Caco-2 (cell line): ENCODE results near the gene PLCB1. TPM values are rescaled to one million over a fixed set of nuclear protein-coding genes. Genes with fewer than 3 reads are reported as not detected.

Source experiments
- BruUV-seq: library from RNA; stranded (reverse); fragments of 400-500 nt; replicated peaks from 2 replicates; lab custom pipeline; 2021; lab: Mats Ljungman, UMichigan
- CTCF ChIA-PET: fragments of 300-600 bp; sonication (Branson Sonifier 250); formaldehyde crosslinking; loops from one replicate; lab custom pipeline; 2022; ENCODE audit warnings: antibody characterized with exemption; lab: Charles Lee
- POLR2A ChIA-PET: fragments of 300-600 bp; sonication (Branson Sonifier 250); formaldehyde crosslinking; loops from one replicate; lab custom pipeline; 2022; ENCODE audit warnings: antibody characterized with exemption; lab: Charles Lee
- DNase-seq, 2 experiments: peaks; one replicate each; pipeline versions ENCODE4 v3.0.0 to v3.0.0-alpha.2; 2020 to 2022
- H3K27me3 ChIP-seq: replicated peaks from 2 replicates; pipeline ENCODE4 v1.6.0; 2011; ENCODE audit warnings: low read length; ENCODE audit not compliant: control insufficient read depth, insufficient read depth
- H3K36me3 ChIP-seq: 2 replicates; pipeline ENCODE4 v1.5.1; 2011; ENCODE audit warnings: low read length; ENCODE audit not compliant: control insufficient read depth, insufficient read depth
- H3K4me1 ChIP-seq: fragments of 250-450 bp; sonication (Bioruptor Pico); 2 replicates; pipeline ENCODE4 v1.5.1; 2020; ENCODE audit warnings: mild to moderate bottlenecking
- H3K4me3 ChIP-seq: 2 replicates; pipeline ENCODE4 v1.5.1; 2011; ENCODE audit warnings: low read depth, mild to moderate bottlenecking, control low read depth, low read length
- H3K9me3 ChIP-seq: fragments of 250-450 bp; sonication (Bioruptor Pico); 2 replicates; pipeline ENCODE4 v1.5.1; 2020; ENCODE audit warnings: mild to moderate bottlenecking, moderate library complexity
- H3K27ac Mint-ChIP-seq: one replicate; pipeline ENCODE4 v1.8.0; 2022; ENCODE audit warnings: mixed read lengths; ENCODE audit not compliant: unreplicated experiment
- H3K27me3 Mint-ChIP-seq: one replicate; pipeline ENCODE4 v1.8.0; 2022; ENCODE audit warnings: mixed read lengths; ENCODE audit not compliant: insufficient read depth, unreplicated experiment
- H3K36me3 Mint-ChIP-seq: one replicate; pipeline ENCODE4 v1.8.0; 2022; ENCODE audit warnings: mild to moderate bottlenecking, mixed read lengths; ENCODE audit not compliant: insufficient read depth, unreplicated experiment
- H3K4me1 Mint-ChIP-seq: one replicate; pipeline ENCODE4 v1.8.0; 2022; ENCODE audit warnings: low read depth, mixed read lengths; ENCODE audit not compliant: unreplicated experiment
- H3K4me3 Mint-ChIP-seq: one replicate; pipeline ENCODE4 v1.8.0; 2022; ENCODE audit warnings: mild to moderate bottlenecking, moderate library complexity, mixed read lengths; ENCODE audit not compliant: unreplicated experiment
- H3K9me3 Mint-ChIP-seq: one replicate; pipeline ENCODE4 v1.8.0; 2022; ENCODE audit warnings: mixed read lengths; ENCODE audit not compliant: unreplicated experiment
- CTCF ChIP-seq, 2 experiments: fragments of 200-600 bp in 1 of 2; IDR thresholded peaks; 1 replicate in 1 of 2; 2 replicates in 1 of 2; pipeline versions ENCODE4 v1.5.1 to v1.8.0; 2011 to 2022; ENCODE audit warnings: antibody characterized with exemption in 1 of 2, control low read depth in 1 of 2, inconsistent platforms in 1 of 2, low read depth in 1 of 2, low read length in 1 of 2, mild to moderate bottlenecking in 1 of 2, moderate library complexity in 1 of 2; ENCODE audit not compliant: insufficient read depth in 1 of 2, severe bottlenecking in 1 of 2, unreplicated experiment in 1 of 2
- intact Hi-C: fragments of 100-400 bp; cut with micrococcal nuclease; formaldehyde crosslinking; loops from one replicate; pipeline ENCODE4 v1.10.0; 2022; ENCODE audit not compliant: unreplicated experiment
- total RNA-seq: library from RNA; stranded (reverse); gene quantifications from 2 replicates; pipeline ENCODE4 v1.2.3, GENCODE V29; 2022

Gene PLCB1
- total RNA-seq, 1 experiment from 2014 or later = 105 TPM

GRCh38 chr20:8127553-8128255 is 4.4 kb upstream of the PLCB1 start:
- Histone ChIP-seq H3K36me3 (no peaks in the 10 kb centered on the region), H3K9me3 (no peaks in the 10 kb centered on the region), H3K4me1 (peaks cover 64% of the 10 kb centered on the region), H3K4me3 (no peak overlapping the region), H3K27me3 (no peaks in the 10 kb centered on the region)
- DNase-seq = no peak
- CTCF ChIA-PET = no interaction called here
- POLR2A ChIA-PET = no interaction called here
- Mint-ChIP-seq H3K36me3 (peaks cover 20% of the 10 kb centered on the region), H3K9me3 (no peaks in the 10 kb centered on the region), H3K27ac (peak overlapping the region; percentile 93), H3K27me3 (no peaks in the 10 kb centered on the region), H3K4me1 (peaks cover 36% of the 10 kb centered on the region), H3K4me3 (no peak overlapping the region)
- no TSS peak for BruUV-seq
- no peak for TF ChIP-seq CTCF (IDR thresholded peaks at IDR 0.05; ENCODE audit: insufficient read depth in 1 of 2, low read depth in 1 of 2, low read length in 1 of 2, severe bottlenecking in 1 of 2, unreplicated experiment in 1 of 2)
- intact Hi-C loops = loop anchor here (2.0 kb wide), 1 partner anchor 45 kb away; no protein-coding TSS in a partner anchor

GRCh38 chr20:8128291-8129060 is 3.6 kb upstream of the PLCB1 start:
- H3K4me1 ChIP-seq = peaks cover 70% of the 10 kb centered on the region
- peaks cover 24% of the 10 kb centered on the region for H3K36me3 Mint-ChIP-seq

More at GRCh38 chr20:8128291-8129060, 3.6 kb upstream of the PLCB1 start:
- no peaks in the 10 kb centered on the region for H3K27me3 ChIP-seq
- Mint-ChIP-seq H3K27me3 (no peaks in the 10 kb centered on the region), H3K4me1 (peaks cover 36% of the 10 kb centered on the region), H3K27ac (peak overlapping the region; percentile 93), H3K9me3 (no peaks in the 10 kb centered on the region), H3K4me3 (no peak overlapping the region)
- intact Hi-C loops = loop anchor here (1.0 to 2.0 kb wide), 8 partner anchors 7 to 594 kb away; no protein-coding TSS in a partner anchor
- H3K4me3 ChIP-seq = no peak overlapping the region
- CTCF ChIA-PET = no interaction called here
- no TSS peak for BruUV-seq
- no peak for TF ChIP-seq CTCF (IDR thresholded peaks at IDR 0.05; ENCODE audit: insufficient read depth in 1 of 2, low read depth in 1 of 2, low read length in 1 of 2, severe bottlenecking in 1 of 2, unreplicated experiment in 1 of 2)
- no peak for DNase-seq
- POLR2A ChIA-PET = interaction anchor here (0.6 kb wide), 1 partner anchor 408 kb away, joined by 3 read pairs; no protein-coding TSS in a partner anchor
- no peaks in the 10 kb centered on the region for H3K36me3 ChIP-seq
- no peaks in the 10 kb centered on the region for H3K9me3 ChIP-seq
